H1 (cell line): Measurements from ENCODE around the gene ZFAND3.

Experiments used
- CBX8 ChIP-seq: fragments of 300-800, 300-1000 bp; sonication (generic); IDR thresholded peaks from 2 replicates; pipeline ENCODE4 v1.7.1; 2016; ENCODE audit warnings: low read depth, low read length, borderline replicate concordance
- CTCF ChIP-seq, 3 experiments: IDR thresholded peaks; 1 replicate in 2 of 3; 2 replicates in 1 of 3; pipeline versions ENCODE4 v1.5.1 to v1.6.1; 2011; ENCODE audit warnings: low read length in 3 of 3, mild to moderate bottlenecking in 3 of 3, inconsistent platforms in 2 of 3, low read depth in 1 of 3, moderate library complexity in 1 of 3; ENCODE audit not compliant: insufficient read depth in 1 of 3; ENCODE audit errors: control extremely low read depth in 1 of 3
- EGR1 ChIP-seq: IDR thresholded peaks from 2 replicates; pipeline ENCODE4 v1.6.1; 2011; ENCODE audit warnings: low read depth, low read length, borderline replicate concordance
- MAFK ChIP-seq: IDR thresholded peaks from 2 replicates; pipeline ENCODE4 v1.6.1; 2012; ENCODE audit warnings: low read depth, mild to moderate bottlenecking, improper control_type of control experiment, low read length
- NRF1 ChIP-seq: IDR thresholded peaks from 2 replicates; pipeline ENCODE4 v1.6.1; 2011; ENCODE audit warnings: mild to moderate bottlenecking, low read depth, low read length, improper control_type of control experiment
- POLR2A ChIP-seq, 2 experiments: IDR thresholded peaks; 1 replicate in 1 of 2; 2 replicates in 1 of 2; pipeline ENCODE4 v1.6.1; 2011; ENCODE audit warnings: low read depth in 2 of 2, low read length in 2 of 2, mild to moderate bottlenecking in 2 of 2; ENCODE audit errors: control extremely low read depth in 1 of 2
- RAD21 ChIP-seq, 2 experiments: IDR thresholded peaks in 1 of 2; conservative IDR thresholded peaks in 1 of 2; 2 replicates each; pipeline ENCODE4 v1.6.1; 2011; ENCODE audit warnings: low read depth in 2 of 2, low read length in 2 of 2, improper control_type of control experiment in 1 of 2, inconsistent platforms in 1 of 2, mild to moderate bottlenecking in 1 of 2, moderate library complexity in 1 of 2
- YY1 ChIP-seq: IDR thresholded peaks from 2 replicates; pipeline ENCODE4 v1.6.1; 2011; ENCODE audit warnings: low read depth, mild to moderate bottlenecking, low read length
- TF ChIP-seq, protein P1 (sequence below): IDR thresholded peaks from 2 replicates; pipeline ENCODE4 v1.6.1; 2012; ENCODE audit warnings: inconsistent platforms

DNA sequence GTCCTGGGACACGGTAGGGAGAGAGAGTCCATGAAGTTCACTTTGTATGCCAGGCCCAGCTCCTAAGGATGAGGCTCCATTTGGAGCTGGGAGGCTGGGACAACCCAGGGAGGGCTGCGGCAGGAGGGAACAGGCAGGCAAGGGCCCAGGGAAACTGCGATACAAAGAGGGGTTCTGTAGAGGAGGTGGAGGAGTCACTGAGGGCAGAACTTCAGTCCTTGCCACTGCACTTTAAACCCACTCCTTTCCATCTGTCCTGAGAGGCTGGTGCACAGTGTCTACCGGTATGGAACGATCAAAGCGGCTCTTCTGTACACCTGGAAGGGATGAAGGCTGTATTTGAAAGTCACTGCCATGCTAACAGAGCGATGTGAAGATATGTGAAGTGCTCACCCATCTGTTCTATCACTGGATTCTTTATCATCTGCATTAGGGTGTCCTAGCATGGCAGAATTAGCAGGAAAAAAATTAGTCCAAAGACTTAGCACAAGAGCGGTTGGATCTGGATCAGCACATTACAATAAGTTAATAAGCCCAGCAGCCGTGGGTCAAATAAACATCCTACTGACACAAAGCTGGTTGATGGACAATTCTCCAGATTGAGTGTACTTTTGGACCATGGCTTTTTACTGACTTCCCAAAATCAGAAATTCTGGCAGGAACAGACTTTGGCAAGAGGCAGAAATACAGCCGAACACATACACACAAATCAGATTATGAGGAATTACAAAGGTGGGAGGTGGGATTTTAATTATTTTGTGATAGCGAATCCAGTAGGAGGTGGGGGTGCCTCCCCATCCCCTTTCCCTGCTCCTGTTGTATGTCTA is 20.9 kb upstream of the ZFAND3 start:
- TF ChIP-seq CTCF (IDR thresholded peaks at IDR 0.05; ENCODE audit: control extremely low read depth in 1 of 3, insufficient read depth in 1 of 3, low read depth in 1 of 3, low read length in 3 of 3), result no peak
- no peak for TF ChIP-seq EGR1
- TF ChIP-seq, protein P1, sequence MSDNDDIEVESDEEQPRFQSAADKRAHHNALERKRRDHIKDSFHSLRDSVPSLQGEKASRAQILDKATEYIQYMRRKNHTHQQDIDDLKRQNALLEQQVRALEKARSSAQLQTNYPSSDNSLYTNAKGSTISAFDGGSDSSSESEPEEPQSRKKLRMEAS, result no peak
- no peak for TF ChIP-seq MAFK
- no peak for TF ChIP-seq RAD21 (IDR thresholded peaks at IDR 0.05 in 1 of 2, conservative IDR thresholded peaks at IDR 0.05 in 1 of 2; ENCODE audit: low read depth in 2 of 2, low read length in 2 of 2)
- TF ChIP-seq CBX8, result no peak
- no peak for TF ChIP-seq POLR2A (IDR thresholded peaks at IDR 0.05; ENCODE audit: control extremely low read depth in 1 of 2, low read depth in 2 of 2, low read length in 2 of 2)
- no peak for TF ChIP-seq YY1
- no peak for TF ChIP-seq NRF1
